ENCODE measurements around the gene HLCS. TPM values are rescaled to one million over a fixed set of nuclear protein-coding genes. Genes with fewer than 3 reads are reported as not detected.

Gene HLCS
- total and polyA plus RNA-seq, 2 donors (not counting 1 experiment from before 2014, with no cell fraction given): 23.1 to 40.0 TPM

DNA sequence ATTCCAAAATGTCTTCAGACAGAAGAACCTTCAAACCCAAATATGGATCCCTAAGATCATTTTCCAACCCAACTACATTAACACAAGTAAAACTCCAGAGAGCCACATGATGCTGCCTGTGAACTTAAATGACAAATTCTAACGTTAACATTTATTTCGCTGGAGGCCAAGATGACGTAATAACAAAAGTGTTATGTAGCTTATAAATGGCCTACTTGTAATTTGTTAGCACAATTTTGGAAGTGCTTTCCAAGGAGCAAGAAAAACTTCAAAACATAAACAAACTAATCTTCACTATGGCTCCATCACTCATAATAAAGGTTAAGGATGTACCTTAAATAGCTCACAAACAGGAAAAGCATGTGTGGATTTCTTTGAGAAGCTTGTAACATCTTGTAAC, 126.7 kb downstream of the HLCS start:
- no peak overlapping the region for H3K27ac ChIP-seq (ENCODE audit: insufficient read depth, low read length)
- H3K79me2 ChIP-seq (ENCODE audit: control insufficient read depth, insufficient read depth, low read length): no peaks in the 10 kb centered on the region
- no peaks in the 10 kb centered on the region for H3K36me3 ChIP-seq (ENCODE audit: control insufficient read depth, insufficient read depth, low read length)
- H3K4me2 ChIP-seq (ENCODE audit: extremely low read depth, insufficient read depth, low read length): no peak overlapping the region
- H3K4me1 ChIP-seq (ENCODE audit: control insufficient read depth, extremely low read depth, insufficient read depth, low read length): peaks cover 6% of the 10 kb centered on the region
- DNase-seq (ENCODE audit: low read depth in 2 of 2): peak in 1 of 2 donors; percentile 33
- no peak overlapping the region for H3K9ac ChIP-seq (ENCODE audit: insufficient read depth, low read length)
- TF ChIP-seq CTCF (conservative IDR thresholded peaks at IDR 0.05 in 1 of 2, IDR thresholded peaks at IDR 0.05 in 1 of 2; ENCODE audit: low read depth in 1 of 2, low read length in 2 of 2): no peak
- TF ChIP-seq EZH2 (IDR thresholded peaks at IDR 0.05; ENCODE audit: low read length, missing control alignments): no peak
- no peaks in the 10 kb centered on the region for H3K9me3 ChIP-seq (ENCODE audit: control insufficient read depth, insufficient read depth, low read depth, low read length)
- no peak overlapping the region for H3K4me3 ChIP-seq (replicated peaks in 1 of 4; ENCODE audit: control extremely low read depth in 1 of 4, insufficient read depth in 1 of 4, low read depth in 3 of 4, low read length in 4 of 4)
- no peak overlapping the region for H2AFZ ChIP-seq (ENCODE audit: low read length)
- H3K27me3 ChIP-seq (ENCODE audit: control insufficient read depth, insufficient read depth, low read length): no peaks in the 10 kb centered on the region
- H4K20me1 ChIP-seq (ENCODE audit: control insufficient read depth, extremely low read depth, insufficient read depth, low read length): no peaks in the 10 kb centered on the region

DNA sequence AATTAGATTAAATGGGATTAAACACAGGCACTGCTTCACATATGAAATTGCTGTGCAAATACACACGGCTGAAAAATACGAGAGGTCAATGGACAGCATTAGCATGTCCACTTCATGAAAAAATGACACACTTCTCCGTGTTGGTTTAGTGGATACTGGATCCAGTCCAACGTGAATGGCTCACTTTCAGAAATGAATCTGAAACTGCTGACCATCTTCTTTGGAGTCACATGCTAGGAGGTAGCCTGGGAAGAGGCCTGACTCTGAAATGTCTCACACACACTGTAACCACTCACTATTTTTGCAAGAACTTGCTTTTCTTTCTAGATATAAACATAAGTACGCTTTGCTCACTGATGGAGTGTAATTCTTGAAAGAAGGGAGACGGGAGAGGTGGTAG, 127.3 kb downstream of the HLCS start:
- TF ChIP-seq EZH2 (IDR thresholded peaks at IDR 0.05; ENCODE audit: low read length, missing control alignments) (no peak), CTCF (conservative IDR thresholded peaks at IDR 0.05 in 1 of 2, IDR thresholded peaks at IDR 0.05 in 1 of 2; ENCODE audit: low read depth in 1 of 2, low read length in 2 of 2) (no peak)
- Histone ChIP-seq H3K27me3 (ENCODE audit: control insufficient read depth, insufficient read depth, low read length) (no peaks in the 10 kb centered on the region), H3K4me1 (ENCODE audit: control insufficient read depth, extremely low read depth, insufficient read depth, low read length) (peaks cover 6% of the 10 kb centered on the region), H3K9me3 (ENCODE audit: control insufficient read depth, insufficient read depth, low read depth, low read length) (no peaks in the 10 kb centered on the region), H4K20me1 (ENCODE audit: control insufficient read depth, extremely low read depth, insufficient read depth, low read length) (no peaks in the 10 kb centered on the region), H2AFZ (ENCODE audit: low read length) (no peak overlapping the region), H3K36me3 (ENCODE audit: control insufficient read depth, insufficient read depth, low read length) (no peaks in the 10 kb centered on the region), H3K9ac (ENCODE audit: insufficient read depth, low read length) (no peak overlapping the region), H3K79me2 (ENCODE audit: control insufficient read depth, insufficient read depth, low read length) (no peaks in the 10 kb centered on the region), H3K4me3 (replicated peaks in 1 of 4; ENCODE audit: control extremely low read depth in 1 of 4, insufficient read depth in 1 of 4, low read depth in 3 of 4, low read length in 4 of 4) (no peak overlapping the region), H3K4me2 (ENCODE audit: extremely low read depth, insufficient read depth, low read length) (no peak overlapping the region), H3K27ac (ENCODE audit: insufficient read depth, low read length) (no peak overlapping the region)
- peak; percentile 66 to 70 for DNase-seq (ENCODE audit: low read depth in 2 of 2)

GRCh38 chr21:36835383-36835795, 131.1 kb downstream of the HLCS start:
- TF ChIP-seq CTCF (conservative IDR thresholded peaks at IDR 0.05 in 1 of 2, IDR thresholded peaks at IDR 0.05 in 1 of 2; ENCODE audit: low read depth in 1 of 2, low read length in 2 of 2) (no peak), EZH2 (IDR thresholded peaks at IDR 0.05; ENCODE audit: low read length, missing control alignments) (no peak)
- Histone ChIP-seq H3K27ac (ENCODE audit: insufficient read depth, low read length) (no peak overlapping the region), H3K4me2 (ENCODE audit: extremely low read depth, insufficient read depth, low read length) (no peak overlapping the region), H3K36me3 (ENCODE audit: control insufficient read depth, insufficient read depth, low read length) (no peaks in the 10 kb centered on the region), H3K9me3 (ENCODE audit: control insufficient read depth, insufficient read depth, low read depth, low read length) (no peaks in the 10 kb centered on the region), H3K27me3 (ENCODE audit: control insufficient read depth, insufficient read depth, low read length) (no peaks in the 10 kb centered on the region), H3K79me2 (ENCODE audit: control insufficient read depth, insufficient read depth, low read length) (no peaks in the 10 kb centered on the region), H2AFZ (ENCODE audit: low read length) (no peak overlapping the region), H3K4me1 (ENCODE audit: control insufficient read depth, extremely low read depth, insufficient read depth, low read length) (peaks cover 6% of the 10 kb centered on the region), H4K20me1 (ENCODE audit: control insufficient read depth, extremely low read depth, insufficient read depth, low read length) (no peaks in the 10 kb centered on the region), H3K9ac (ENCODE audit: insufficient read depth, low read length) (no peak overlapping the region), H3K4me3 (replicated peaks in 1 of 4; ENCODE audit: control extremely low read depth in 1 of 4, insufficient read depth in 1 of 4, low read depth in 3 of 4, low read length in 4 of 4) (no peak overlapping the region)
- no peak for DNase-seq (ENCODE audit: low read depth in 2 of 2)
